GM12891 (cell line): ENCODE measurements around the gene TREML1.

ENCODE experiments used
- POLR2A ChIP-seq: IDR thresholded peaks from 2 replicates; pipeline ENCODE4 v1.6.1; 2011; ENCODE audit warnings: low read depth, low read length, control low read depth
- POLR2AphosphoS5 ChIP-seq: IDR thresholded peaks from 2 replicates; pipeline ENCODE4 v1.6.1; 2011; ENCODE audit warnings: low read depth, low read length, control low read depth
- POU2F2 ChIP-seq: IDR thresholded peaks from 2 replicates; pipeline ENCODE4 v1.6.1; 2011; ENCODE audit warnings: low read depth, mild to moderate bottlenecking, control low read depth, low read length, moderate library complexity
- SPI1 ChIP-seq: IDR thresholded peaks from 2 replicates; pipeline ENCODE4 v1.6.1; 2011; ENCODE audit warnings: low read depth, low read length, control low read depth
- TAF1 ChIP-seq: IDR thresholded peaks from 2 replicates; pipeline ENCODE4 v1.6.1; 2011; ENCODE audit warnings: low read depth, low read length, control low read depth

DNA sequence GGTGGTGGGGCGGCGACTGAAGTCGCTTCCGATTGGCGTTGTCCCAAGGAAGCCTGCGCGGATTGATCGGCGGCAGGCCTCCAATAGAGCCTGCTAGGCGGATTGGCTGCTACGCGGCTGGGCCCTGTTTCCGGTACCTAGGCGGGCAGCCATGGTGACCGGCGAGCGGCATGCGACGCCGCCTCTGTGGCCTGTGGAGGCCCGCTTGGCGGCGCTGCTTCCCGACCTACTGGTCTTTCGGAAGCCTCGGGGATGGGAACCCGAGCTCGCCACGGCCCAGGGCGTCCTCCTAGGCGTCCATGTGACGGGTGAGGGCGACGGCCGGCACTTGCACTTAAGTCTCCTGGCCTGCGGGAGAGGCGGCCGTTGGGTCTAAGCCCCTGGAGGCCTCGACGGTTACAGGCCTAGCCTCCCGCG is 53.3 kb downstream of the TREML1 start:
- TF ChIP-seq TAF1: no peak
- TF ChIP-seq POLR2A: no peak
- no peak for TF ChIP-seq POLR2AphosphoS5
- no peak for TF ChIP-seq SPI1
- no peak for TF ChIP-seq POU2F2
